Measurements from ENCODE around the gene AEN.
A peak's percentile ranks its signal among the peaks of the same experiment; 100 is the strongest.

The AEN gene

DNA sequence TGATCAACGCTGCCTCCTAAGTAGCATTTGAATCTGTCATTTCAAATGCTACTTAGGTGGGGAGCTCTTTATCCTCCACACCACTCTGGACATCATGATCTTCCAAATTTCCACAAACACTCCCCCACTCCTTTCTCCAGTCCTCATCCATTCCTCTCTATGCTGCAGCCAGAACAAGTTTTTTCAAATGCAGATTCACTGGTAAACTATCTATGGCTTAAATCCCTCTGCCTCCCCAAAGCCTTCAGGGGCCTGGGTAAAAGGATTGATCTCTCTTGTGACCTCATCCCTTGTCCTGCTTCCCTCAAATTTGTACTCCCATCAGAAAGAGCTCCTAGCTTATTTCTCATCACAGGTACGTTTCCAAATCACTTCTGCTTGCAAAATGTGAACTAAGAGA lies 1.3 kb upstream of the AEN start:
- TF ChIP-seq, protein P1, sequence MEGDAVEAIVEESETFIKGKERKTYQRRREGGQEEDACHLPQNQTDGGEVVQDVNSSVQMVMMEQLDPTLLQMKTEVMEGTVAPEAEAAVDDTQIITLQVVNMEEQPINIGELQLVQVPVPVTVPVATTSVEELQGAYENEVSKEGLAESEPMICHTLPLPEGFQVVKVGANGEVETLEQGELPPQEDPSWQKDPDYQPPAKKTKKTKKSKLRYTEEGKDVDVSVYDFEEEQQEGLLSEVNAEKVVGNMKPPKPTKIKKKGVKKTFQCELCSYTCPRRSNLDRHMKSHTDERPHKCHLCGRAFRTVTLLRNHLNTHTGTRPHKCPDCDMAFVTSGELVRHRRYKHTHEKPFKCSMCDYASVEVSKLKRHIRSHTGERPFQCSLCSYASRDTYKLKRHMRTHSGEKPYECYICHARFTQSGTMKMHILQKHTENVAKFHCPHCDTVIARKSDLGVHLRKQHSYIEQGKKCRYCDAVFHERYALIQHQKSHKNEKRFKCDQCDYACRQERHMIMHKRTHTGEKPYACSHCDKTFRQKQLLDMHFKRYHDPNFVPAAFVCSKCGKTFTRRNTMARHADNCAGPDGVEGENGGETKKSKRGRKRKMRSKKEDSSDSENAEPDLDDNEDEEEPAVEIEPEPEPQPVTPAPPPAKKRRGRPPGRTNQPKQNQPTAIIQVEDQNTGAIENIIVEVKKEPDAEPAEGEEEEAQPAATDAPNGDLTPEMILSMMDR (IDR thresholded peaks at IDR 0.05; ENCODE audit: low read depth, low read length, missing control alignments) = no peak
- no peak overlapping the region for H3K4me3 ChIP-seq (ENCODE audit: low read depth, low read length)
- DNase-seq (ENCODE audit: low read depth) = no peak

DNA sequence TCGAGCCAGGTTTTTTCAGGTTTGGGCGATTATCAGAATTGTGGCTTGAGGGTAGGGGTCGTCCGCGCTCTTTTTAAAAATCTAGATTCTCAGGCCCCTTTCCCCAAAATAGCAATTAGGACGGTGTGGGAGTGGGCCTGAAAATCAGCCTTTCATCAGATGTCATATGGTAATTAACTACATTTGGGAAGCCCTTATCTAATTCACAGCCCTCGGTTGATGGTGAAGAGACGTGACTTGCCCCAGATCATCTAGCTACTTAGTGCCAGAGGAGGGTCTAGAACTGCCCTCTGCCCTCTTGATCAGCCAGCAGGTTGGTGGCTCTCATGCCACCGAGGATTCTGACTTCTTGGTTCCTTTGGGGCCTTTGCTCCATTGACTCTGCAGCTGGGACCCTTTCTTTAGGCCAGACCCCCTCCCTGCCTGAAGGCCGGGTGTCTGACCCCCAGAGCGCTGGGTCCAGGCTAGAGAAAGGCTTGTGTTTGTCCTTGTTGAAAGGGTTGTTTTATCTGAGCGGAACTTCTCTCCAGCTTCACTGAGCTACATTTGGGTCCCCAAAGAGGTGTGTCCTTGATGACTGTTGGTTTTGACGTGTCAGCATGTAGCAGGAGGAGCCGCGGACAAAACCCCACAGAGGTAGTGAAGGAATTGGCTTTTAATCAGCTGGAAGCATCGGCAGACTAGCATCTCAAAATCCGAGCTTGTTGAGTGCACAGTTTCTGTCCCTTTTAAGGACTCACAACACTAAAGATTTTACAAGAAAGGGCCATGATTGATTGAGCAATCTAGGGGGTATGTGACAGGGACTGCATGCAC lies 857 bp downstream of the AEN start:
- TF ChIP-seq, protein P1 (IDR thresholded peaks at IDR 0.05; ENCODE audit: low read depth, low read length, missing control alignments) = no peak
- DNase-seq (ENCODE audit: low read depth) = no peak
- H3K4me3 ChIP-seq (ENCODE audit: low read depth, low read length) = peak overlapping the region; percentile 76

DNA sequence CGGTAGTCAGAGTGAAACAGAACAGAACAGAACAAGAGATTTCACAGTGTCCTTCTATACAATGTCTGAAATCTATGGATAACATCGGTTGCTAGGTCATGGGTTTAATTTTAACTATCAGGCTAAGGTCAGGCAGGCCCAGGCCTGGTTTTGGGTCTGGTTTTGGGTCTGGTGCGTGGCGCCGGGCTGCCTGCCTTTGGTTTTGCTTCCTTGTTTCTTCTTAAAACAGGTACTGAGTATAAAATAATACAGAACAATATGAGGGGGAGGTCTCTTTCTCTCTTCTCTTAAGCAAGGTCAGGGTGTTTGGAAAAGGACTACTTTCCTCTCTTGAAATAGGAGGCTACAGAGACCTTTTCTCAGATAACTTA lies 1.4 kb downstream of the AEN start:
- TF ChIP-seq, protein P1 (IDR thresholded peaks at IDR 0.05; ENCODE audit: low read depth, low read length, missing control alignments) = no peak
- peak overlapping the region; percentile 76 for H3K4me3 ChIP-seq (ENCODE audit: low read depth, low read length)

DNA sequence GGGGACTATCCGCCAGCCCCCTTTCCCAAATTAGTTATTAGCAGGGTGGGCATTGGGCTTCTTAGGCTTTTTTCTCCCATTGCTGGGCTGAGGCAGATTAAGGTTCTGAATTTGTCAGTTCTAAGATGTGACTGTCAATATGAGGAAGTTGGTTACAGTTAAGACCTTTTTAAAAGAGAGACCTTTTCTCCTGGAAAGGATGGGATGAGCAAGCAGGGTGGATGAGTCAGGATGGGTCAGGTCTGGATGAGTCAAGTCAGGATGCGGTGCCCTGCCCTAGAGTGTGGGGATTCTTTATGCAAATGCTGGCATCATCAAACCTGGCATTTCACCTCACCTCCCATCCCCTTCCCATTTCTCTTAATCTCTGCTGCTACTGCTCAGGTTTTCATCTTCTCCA lies 1.9 kb downstream of the AEN start:
- DNase-seq (ENCODE audit: low read depth) = peak; percentile 43
- peak overlapping the region; percentile 76 for H3K4me3 ChIP-seq (ENCODE audit: low read depth, low read length)
- TF ChIP-seq, protein P1 (IDR thresholded peaks at IDR 0.05; ENCODE audit: low read depth, low read length, missing control alignments) = no peak

More for the DNA sequence above, 1.4 kb downstream of the AEN start:
- no peak for DNase-seq (ENCODE audit: low read depth)

DNA sequence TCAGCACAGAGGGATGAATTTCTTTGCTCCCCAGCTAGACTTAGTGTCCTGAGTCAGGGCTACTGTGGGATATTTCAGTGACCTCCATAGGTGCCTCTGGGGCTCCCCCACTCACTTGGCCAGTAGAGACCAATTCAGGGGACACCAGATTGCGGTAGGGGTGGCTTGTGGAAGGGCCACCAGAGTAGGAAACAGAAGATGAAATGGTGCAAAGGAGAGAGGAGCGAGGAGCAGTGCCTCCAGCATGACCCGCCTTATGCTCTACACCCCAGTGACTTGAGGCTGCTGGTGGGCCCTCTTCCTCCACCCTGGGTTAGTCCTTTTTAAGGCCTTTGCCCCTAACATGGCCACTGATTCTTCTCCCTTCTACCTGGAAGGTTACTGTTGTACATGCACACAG lies 2.5 kb downstream of the AEN start:
- no peak for DNase-seq (ENCODE audit: low read depth)
- peak overlapping the region; percentile 76 for H3K4me3 ChIP-seq (ENCODE audit: low read depth, low read length)
- TF ChIP-seq, protein P1 (IDR thresholded peaks at IDR 0.05; ENCODE audit: low read depth, low read length, missing control alignments) = no peak

DNA sequence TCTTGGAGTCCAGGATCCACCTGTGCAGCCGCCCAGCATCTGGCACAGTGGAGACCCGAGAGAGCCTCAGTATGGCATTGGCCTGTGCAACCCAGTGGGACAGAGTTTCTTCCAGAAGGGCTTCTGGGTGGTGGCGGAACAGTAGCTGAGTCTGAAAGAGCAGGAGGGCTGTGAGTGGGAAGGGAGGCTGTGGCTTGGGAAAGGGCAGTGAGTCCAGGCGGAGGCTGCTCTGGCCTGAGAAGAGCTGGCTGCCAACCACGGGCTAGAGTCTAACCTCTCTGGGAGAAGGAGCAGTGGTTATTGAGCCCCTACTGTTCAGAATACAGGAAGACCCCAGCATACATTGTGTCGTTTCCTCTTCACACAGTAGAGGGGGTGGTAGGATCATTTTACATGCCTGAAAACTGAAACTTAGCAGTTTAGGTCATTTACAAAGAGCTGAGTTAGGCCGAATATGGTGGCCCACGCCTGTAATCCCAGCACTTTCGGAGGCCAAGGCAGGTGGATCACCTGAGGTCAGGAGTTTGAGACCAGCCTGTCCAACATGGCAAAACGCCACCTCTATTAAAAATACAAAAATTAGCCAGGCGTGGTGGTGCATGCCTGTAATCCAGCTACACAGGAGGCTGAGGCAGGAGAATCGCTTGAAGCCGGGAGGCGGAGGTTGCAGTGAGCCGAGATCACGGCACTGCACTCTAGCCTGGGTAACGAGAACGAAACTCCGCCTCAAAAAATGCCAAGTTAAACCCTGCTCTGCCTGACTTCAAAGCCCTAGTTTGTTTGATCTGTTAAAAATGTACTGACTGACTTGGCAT lies 3.2 kb downstream of the AEN start:
- H3K4me3 ChIP-seq (ENCODE audit: low read depth, low read length) = peak overlapping the region; percentile 76
- TF ChIP-seq, protein P1 (IDR thresholded peaks at IDR 0.05; ENCODE audit: low read depth, low read length, missing control alignments) = peak; percentile 61
- DNase-seq (ENCODE audit: low read depth) = peak; percentile 47

Measured in GM12864 (cell line).